Vagina (tissue), 2 donors: ENCODE measurements around the gene LRGUK.

Source experiments
- POLR2A ChIP-seq, 2 donors: fragments of 450-650 bp; IDR thresholded peaks; one replicate each; pipeline ENCODE4 v1.6.1; 2017; ENCODE audit warnings: antibody characterized with exemption in 2 of 2, mild to moderate bottlenecking in 2 of 2, moderate library complexity in 2 of 2
- TF ChIP-seq, protein P1 (sequence below), 3 experiments: fragments of 450-650 bp in 2 of 3; fragments of 200-600 bp in 1 of 3; sonication (generic) in 1 of 3; IDR thresholded peaks; one replicate each; pipeline ENCODE4 v1.5.1; 2017 to 2019; ENCODE audit warnings: antibody characterized with exemption in 3 of 3, mild to moderate bottlenecking in 2 of 3, moderate library complexity in 2 of 3

DNA sequence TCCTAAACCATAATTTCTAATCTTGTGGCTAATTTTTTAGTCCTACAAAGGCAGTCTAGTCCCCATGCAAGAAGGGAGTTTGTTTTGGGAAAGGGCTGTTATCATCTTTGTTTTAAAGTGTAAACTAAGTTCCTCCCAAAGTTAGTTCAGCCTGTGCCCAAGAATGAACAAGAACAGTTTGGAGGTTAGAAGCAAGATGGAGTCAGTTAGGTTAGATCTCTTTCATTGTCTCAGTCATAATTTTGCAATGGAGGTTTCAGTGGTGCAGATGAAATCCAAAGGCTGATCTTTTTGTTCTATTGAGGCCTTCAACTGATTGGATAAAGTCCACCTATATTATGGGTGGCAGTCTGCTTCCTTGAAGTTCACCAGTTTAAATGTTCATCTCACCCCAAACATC is 68.1 kb downstream of the LRGUK start:
- TF ChIP-seq, protein P1, sequence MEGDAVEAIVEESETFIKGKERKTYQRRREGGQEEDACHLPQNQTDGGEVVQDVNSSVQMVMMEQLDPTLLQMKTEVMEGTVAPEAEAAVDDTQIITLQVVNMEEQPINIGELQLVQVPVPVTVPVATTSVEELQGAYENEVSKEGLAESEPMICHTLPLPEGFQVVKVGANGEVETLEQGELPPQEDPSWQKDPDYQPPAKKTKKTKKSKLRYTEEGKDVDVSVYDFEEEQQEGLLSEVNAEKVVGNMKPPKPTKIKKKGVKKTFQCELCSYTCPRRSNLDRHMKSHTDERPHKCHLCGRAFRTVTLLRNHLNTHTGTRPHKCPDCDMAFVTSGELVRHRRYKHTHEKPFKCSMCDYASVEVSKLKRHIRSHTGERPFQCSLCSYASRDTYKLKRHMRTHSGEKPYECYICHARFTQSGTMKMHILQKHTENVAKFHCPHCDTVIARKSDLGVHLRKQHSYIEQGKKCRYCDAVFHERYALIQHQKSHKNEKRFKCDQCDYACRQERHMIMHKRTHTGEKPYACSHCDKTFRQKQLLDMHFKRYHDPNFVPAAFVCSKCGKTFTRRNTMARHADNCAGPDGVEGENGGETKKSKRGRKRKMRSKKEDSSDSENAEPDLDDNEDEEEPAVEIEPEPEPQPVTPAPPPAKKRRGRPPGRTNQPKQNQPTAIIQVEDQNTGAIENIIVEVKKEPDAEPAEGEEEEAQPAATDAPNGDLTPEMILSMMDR (IDR thresholded peaks at IDR 0.05): no peak
- TF ChIP-seq POLR2A (IDR thresholded peaks at IDR 0.05): no peak
